Omental fat pad (tissue), 4 donors: ENCODE results near the gene PSMB10. TPM values are rescaled to one million over a fixed set of nuclear protein-coding genes. Genes with fewer than 3 reads are reported as not detected.

ENCODE experiments used
- ATAC-seq: fragments of 150-250 bp; one replicate; pipeline ENCODE4 v1.9.1; 2016; ENCODE audit warnings: mild to moderate bottlenecking, moderate library complexity; ENCODE audit not compliant: low FRiP score
- DNase-seq: peaks from one replicate; pipeline ENCODE4 v3.0.0-alpha.2; 2019; ENCODE audit warnings: low spot score
- total RNA-seq, 4 donors: library from RNA; depleted of rRNA; stranded (reverse); fragments of >200 nt; gene quantifications; one replicate each; pipeline ENCODE4 v1.1.0, GENCODE V29; 2016
- TF ChIP-seq, protein P1 (sequence below), 3 donors: fragments of 450-650 bp; IDR thresholded peaks; one replicate each; pipeline ENCODE4 v1.5.1; 2016 to 2017; ENCODE audit warnings: antibody characterized with exemption in 3 of 3, mild to moderate bottlenecking in 3 of 3, moderate library complexity in 2 of 3

PSMB10 gene
- total RNA-seq, 4 donors from 2014 or later, result 29.9 to 53.0 (median 45.3) TPM

DNA sequence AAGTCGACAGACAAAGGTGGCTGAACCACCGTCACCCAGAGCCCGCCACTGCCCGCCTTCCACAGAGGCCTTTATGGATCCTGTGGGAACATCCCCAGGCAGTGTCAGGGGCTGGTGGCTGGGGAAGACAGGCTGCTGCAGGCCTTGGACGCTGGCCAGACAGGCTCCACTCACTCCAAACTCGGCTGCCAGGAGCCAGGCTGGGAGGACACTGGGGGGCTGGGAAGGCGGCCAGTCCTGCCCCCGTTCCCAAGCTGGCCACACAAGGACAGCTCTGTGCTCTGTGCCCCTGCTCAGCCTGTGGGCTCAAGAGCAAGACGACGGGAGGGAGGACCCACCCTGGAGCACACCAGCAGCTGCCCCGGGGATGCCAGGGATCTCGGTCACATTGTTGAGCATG lies 14.8 kb upstream of the PSMB10 start:
- TF ChIP-seq, protein P1, sequence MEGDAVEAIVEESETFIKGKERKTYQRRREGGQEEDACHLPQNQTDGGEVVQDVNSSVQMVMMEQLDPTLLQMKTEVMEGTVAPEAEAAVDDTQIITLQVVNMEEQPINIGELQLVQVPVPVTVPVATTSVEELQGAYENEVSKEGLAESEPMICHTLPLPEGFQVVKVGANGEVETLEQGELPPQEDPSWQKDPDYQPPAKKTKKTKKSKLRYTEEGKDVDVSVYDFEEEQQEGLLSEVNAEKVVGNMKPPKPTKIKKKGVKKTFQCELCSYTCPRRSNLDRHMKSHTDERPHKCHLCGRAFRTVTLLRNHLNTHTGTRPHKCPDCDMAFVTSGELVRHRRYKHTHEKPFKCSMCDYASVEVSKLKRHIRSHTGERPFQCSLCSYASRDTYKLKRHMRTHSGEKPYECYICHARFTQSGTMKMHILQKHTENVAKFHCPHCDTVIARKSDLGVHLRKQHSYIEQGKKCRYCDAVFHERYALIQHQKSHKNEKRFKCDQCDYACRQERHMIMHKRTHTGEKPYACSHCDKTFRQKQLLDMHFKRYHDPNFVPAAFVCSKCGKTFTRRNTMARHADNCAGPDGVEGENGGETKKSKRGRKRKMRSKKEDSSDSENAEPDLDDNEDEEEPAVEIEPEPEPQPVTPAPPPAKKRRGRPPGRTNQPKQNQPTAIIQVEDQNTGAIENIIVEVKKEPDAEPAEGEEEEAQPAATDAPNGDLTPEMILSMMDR (IDR thresholded peaks at IDR 0.05), result no peak
- ATAC-seq, result no peak
- DNase-seq, result no peak

DNA sequence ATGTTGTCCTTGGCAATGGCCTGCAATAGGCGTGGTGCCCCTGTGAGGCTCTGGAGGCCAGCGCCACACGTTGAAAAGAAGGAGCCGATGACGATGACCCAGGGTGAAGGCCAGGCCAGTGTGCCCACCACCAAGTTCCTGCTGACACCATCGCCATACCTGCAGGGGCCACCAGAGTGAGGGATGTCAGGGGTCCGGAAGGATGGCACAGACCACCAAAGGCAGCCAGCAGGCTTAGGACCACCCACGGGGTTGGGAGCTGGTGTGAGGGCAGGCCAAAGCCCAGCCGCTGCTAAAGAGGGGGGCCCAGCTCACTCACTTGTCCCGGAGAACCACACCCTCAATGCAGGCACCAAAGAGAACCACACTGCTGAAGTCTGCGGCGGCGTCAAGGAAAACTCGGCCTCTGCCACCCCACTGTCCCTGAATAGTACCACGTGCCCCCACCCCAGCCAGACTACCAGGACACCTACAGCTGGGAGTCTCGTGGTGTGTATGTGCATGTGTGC lies 13.7 kb upstream of the PSMB10 start:
- DNase-seq (no peak), ATAC-seq (no peak)
- TF ChIP-seq, protein P1 (IDR thresholded peaks at IDR 0.05), result no peak

DNA sequence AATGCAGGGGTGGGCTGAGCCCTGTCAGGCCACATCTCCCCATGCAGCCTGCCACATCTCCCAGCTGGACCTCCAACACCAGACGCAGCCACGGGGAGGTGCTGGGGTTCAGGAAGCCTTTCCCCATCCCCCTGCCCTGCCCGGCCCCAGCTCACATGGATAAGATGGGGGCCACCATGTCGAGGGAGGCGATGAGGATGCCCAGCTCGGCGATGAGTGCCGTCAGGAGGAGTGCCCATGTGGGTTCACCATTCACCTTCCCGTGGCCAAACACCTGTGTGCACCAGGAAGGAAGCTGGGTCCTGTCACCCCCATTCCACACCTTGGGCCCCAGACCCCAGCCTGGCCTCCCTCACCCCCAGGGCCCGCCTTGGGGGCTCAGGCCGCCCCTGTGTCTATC lies 13.0 kb upstream of the PSMB10 start:
- TF ChIP-seq, protein P1 (IDR thresholded peaks at IDR 0.05), result no peak
- ATAC-seq (no peak), DNase-seq (no peak)

DNA sequence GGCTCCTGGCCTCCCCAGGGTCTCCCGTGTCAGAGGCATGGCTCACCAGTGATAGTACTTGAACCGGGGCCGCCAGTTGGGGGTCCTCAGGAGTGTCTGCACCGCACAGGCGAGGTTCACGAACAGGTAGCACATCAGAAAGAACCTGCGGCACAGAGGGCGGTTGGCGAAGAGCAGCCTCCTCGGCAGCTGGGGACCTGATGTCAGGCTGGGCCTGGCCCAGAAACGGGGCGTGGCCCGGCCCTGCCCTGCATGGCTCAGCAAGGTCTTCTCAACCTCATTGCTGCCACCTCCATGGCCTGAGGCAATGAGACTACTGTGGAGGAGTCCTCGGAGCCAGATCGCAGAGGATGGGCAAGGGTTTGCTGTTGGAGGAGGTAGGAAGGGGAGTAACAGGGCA lies 11.4 kb upstream of the PSMB10 start:
- TF ChIP-seq, protein P1 (IDR thresholded peaks at IDR 0.05), result no peak
- DNase-seq (no peak), ATAC-seq (no peak)

DNA sequence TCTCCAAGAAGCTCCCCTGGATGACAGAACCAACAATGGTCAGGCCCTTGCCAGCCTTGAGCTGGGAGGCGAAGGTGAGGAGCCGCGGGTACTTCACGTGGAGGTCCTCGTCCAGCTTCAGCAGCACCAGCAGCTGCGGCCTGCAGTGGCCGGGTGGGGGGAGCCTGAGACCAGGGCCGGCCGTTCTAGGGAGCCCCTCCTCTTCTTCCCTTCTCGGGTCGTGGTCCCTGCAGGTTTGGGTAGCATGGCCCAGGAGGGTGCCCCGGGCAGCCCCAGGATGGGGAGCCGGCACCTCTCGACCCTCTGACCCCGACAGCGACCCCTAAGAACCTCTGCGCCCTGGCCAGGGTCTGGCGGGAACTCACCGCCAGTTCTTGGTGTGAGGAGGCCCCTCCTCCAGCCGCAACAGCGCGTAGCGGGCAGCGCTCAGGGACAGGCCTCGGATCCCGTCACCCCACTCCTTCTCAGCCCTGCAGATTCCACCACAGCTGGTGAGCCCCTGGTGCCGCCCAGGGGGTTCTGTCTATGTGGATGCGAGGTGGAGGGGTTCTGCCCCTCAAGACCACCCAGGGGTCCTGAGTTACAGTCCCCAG lies 10.4 kb upstream of the PSMB10 start:
- no peak for ATAC-seq
- DNase-seq, result no peak
- TF ChIP-seq, protein P1 (IDR thresholded peaks at IDR 0.05), result no peak

DNA sequence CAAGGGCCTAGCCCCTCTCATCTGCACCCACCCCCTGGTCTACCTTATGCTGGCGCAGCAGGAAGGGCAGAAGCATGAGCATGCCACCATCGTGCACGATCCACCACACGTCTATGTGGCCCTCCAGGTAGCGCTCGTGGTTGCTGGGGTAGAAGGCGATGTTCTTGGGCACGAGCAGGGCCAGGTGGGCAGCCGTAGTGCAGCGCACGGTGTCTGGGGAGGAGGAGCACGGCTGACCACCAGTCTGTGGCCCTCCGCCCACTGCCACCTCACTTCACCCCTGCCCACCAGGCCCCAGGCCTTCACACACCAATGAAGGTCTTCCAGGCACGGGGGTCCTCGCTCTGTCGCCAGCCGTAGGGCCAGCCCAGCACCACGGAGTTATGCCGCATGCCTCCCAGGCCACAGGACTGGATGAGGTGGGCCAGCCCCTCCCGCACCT lies 9.5 kb upstream of the PSMB10 start:
- no peak for ATAC-seq
- TF ChIP-seq, protein P1 (IDR thresholded peaks at IDR 0.05), result no peak
- DNase-seq, result no peak

DNA sequence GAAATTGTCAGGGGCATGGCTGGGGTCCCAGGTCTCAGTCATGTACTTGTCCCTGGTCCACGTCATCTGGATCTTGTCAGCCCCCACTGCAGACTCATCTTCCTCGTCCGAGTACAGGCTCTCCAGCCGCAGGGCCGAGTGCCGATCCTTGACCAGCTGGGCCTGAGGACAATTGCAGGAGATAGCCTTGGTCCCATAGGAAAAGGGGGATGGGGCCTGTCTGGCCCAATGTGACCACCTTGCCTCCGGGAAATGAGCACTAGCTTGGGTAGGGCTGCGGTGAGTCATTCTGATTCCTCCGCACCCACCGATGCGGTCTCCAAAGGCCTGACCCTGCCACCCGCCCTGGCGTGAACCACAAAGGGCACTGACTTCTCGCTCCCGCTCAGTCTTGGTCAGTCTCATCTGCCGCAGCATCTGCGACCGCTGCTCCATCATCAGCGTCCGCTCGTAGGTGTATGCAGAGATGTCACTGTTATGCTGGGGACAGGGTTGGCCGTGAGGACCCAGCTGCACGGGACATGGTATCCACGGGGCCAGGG lies 8.8 kb upstream of the PSMB10 start:
- no peak for ATAC-seq

More for the DNA sequence above, 8.8 kb upstream of the PSMB10 start:
- DNase-seq, result no peak
- TF ChIP-seq, protein P1 (IDR thresholded peaks at IDR 0.05), result no peak
